Smooth muscle cell (in vitro differentiated cells): ENCODE measurements around the gene PLEKHA7. TPM values are rescaled to one million over a fixed set of nuclear protein-coding genes. Genes with fewer than 3 reads are reported as not detected.

Experiments used
- DNase-seq: peaks from one replicate; lab custom pipeline; 2025; ENCODE audit not compliant: unreplicated experiment; lab: John Stamatoyannopoulos, UW
- H2AFZ ChIP-seq: fragments of 200-600 bp; sonication (generic); 2 replicates; pipeline ENCODE4 v1.6.0; 2016; ENCODE audit warnings: antibody characterized with exemption, low read depth, mild to moderate bottlenecking
- H3F3A ChIP-seq: fragments of 200-600 bp; sonication (generic); 2 replicates; pipeline ENCODE4 v1.6.0; 2017; ENCODE audit warnings: antibody characterized with exemption, low read depth
- H3K27ac ChIP-seq: fragments of 200-600 bp; sonication (generic); 2 replicates; pipeline ENCODE4 v1.5.1; 2016; ENCODE audit warnings: low read depth, mild to moderate bottlenecking
- H3K27me3 ChIP-seq: fragments of 200-600 bp; sonication (generic); 2 replicates; pipeline ENCODE4 v1.6.1; 2016; ENCODE audit warnings: low read depth, mild to moderate bottlenecking
- H3K36me3 ChIP-seq: fragments of 200-600 bp; sonication (generic); 2 replicates; pipeline ENCODE4 v1.5.1; 2016; ENCODE audit warnings: low read depth
- H3K4me1 ChIP-seq: fragments of 200-600 bp; sonication (generic); 2 replicates; pipeline ENCODE4 v1.5.1; 2016; ENCODE audit warnings: low read depth
- H3K4me2 ChIP-seq: fragments of 200-600 bp; sonication (generic); 2 replicates; pipeline ENCODE4 v1.6.0; 2016; ENCODE audit warnings: mild to moderate bottlenecking
- H3K4me3 ChIP-seq: fragments of 200-600 bp; sonication (generic); 2 replicates; pipeline ENCODE4 v1.5.1; 2016; ENCODE audit warnings: mild to moderate bottlenecking
- H3K79me2 ChIP-seq: fragments of 200-600 bp; sonication (generic); 2 replicates; pipeline ENCODE4 v1.6.0; 2016; ENCODE audit warnings: low read depth, mild to moderate bottlenecking
- H3K9ac ChIP-seq: fragments of 200-600 bp; sonication (generic); 2 replicates; pipeline ENCODE4 v1.6.0; 2016; ENCODE audit warnings: low read depth
- H3K9me3 ChIP-seq: fragments of 200-600 bp; sonication (generic); replicated peaks from 2 replicates; pipeline ENCODE4 v1.5.1; 2016; ENCODE audit warnings: low read depth
- H4K20me1 ChIP-seq: fragments of 200-600 bp; sonication (generic); 2 replicates; pipeline ENCODE4 v1.6.0; 2016; ENCODE audit warnings: low read depth
- CTCF ChIP-seq: fragments of 200-600 bp; sonication (generic); IDR thresholded peaks from 2 replicates; pipeline ENCODE4 v1.5.1; 2017; ENCODE audit warnings: borderline replicate concordance, mild to moderate bottlenecking, antibody characterized with exemption; ENCODE audit not compliant: insufficient read depth, poor library complexity, severe bottlenecking
- WGBS: methylation state at CpG from one replicate; pipeline ENCODE4 v1.1.7; 2016; ENCODE audit warnings: low lambda C conversion rate; 5-methylcytosine and 5-hydroxymethylcytosine counted together
- polyA plus RNA-seq: library from polyadenylated mRNA; unstranded; fragments of >200 nt; fragmentation: Nextera tagmentation; extraction: Ambion mirVana; gene quantifications from 2 replicates; pipeline ENCODE4 v1.2.1, GENCODE V29; 2016
- total RNA-seq: library from RNA; depleted of rRNA; stranded (reverse); fragments of >200 nt; gene quantifications from 2 replicates; pipeline ENCODE4 v1.2.3, GENCODE V29; 2014

Gene PLEKHA7
- total and polyA plus RNA-seq, 2 experiments from 2014 or later = 0.19 to 22.2 TPM

GRCh38 chr11:16933291-16933690, 80.9 kb downstream of the PLEKHA7 start:
- TF ChIP-seq CTCF = no peak
- Histone ChIP-seq H3K4me1 (no peaks in the 10 kb centered on the region), H2AFZ (no peak overlapping the region), H3K27me3 (no peaks in the 10 kb centered on the region), H3K9me3 (no peaks in the 10 kb centered on the region), H3K9ac (no peak overlapping the region), H3K4me3 (no peak overlapping the region), H3K79me2 (no peaks in the 10 kb centered on the region), H3F3A (no peaks in the 10 kb centered on the region), H3K36me3 (no peaks in the 10 kb centered on the region), H3K4me2 (no peak overlapping the region), H4K20me1 (no peaks in the 10 kb centered on the region), H3K27ac (no peak overlapping the region)
- no peak for DNase-seq
- WGBS = 81% methylated on average over 1 of the region's 1 CpG

- WGBS = 96% methylated on average over 4 of the region's 4 CpGs
- H3K9ac ChIP-seq = no peak overlapping the region
- H3K79me2 ChIP-seq = no peaks in the 10 kb centered on the region
- H3K27me3 ChIP-seq = peaks cover 35% of the 10 kb centered on the region
- H3K27ac ChIP-seq = no peak overlapping the region
- no peaks in the 10 kb centered on the region for H3F3A ChIP-seq
- H4K20me1 ChIP-seq = no peaks in the 10 kb centered on the region
- H3K36me3 ChIP-seq = no peaks in the 10 kb centered on the region
- H3K4me2 ChIP-seq = no peak overlapping the region
- no peak for TF ChIP-seq CTCF
- H3K4me1 ChIP-seq = peaks cover 32% of the 10 kb centered on the region
- H3K9me3 ChIP-seq = no peaks in the 10 kb centered on the region
- no peak overlapping the region for H3K4me3 ChIP-seq
- no peak for DNase-seq
- no peak overlapping the region for H2AFZ ChIP-seq
These were observed 86.2 kb downstream of the PLEKHA7 start for GRCh38 chr11:16928044-16928443.

- H3K79me2 ChIP-seq = no peaks in the 10 kb centered on the region
- peaks cover 32% of the 10 kb centered on the region for H3K4me1 ChIP-seq
- peaks cover 35% of the 10 kb centered on the region for H3K27me3 ChIP-seq
- WGBS = 48% methylated on average over 9 of the region's 9 CpGs
- no peaks in the 10 kb centered on the region for H3K36me3 ChIP-seq
- H3F3A ChIP-seq = no peaks in the 10 kb centered on the region
- H3K27ac ChIP-seq = no peak overlapping the region
- no peaks in the 10 kb centered on the region for H4K20me1 ChIP-seq
- no peaks in the 10 kb centered on the region for H3K9me3 ChIP-seq
- no peak overlapping the region for H3K9ac ChIP-seq
- TF ChIP-seq CTCF = no peak
- no peak overlapping the region for H3K4me3 ChIP-seq
- no peak overlapping the region for H3K4me2 ChIP-seq
- no peak overlapping the region for H2AFZ ChIP-seq
- no peak for DNase-seq
These were observed 87.2 kb downstream of the PLEKHA7 start for GRCh38 chr11:16926883-16927626.
